ENCODE measurements around the gene PRRG1. TPM values are rescaled to one million over a fixed set of nuclear protein-coding genes. Genes with fewer than 3 reads are reported as not detected.
"Not testable (repeated sequence)": the region's sequence is repeated elsewhere in the genome, so short reads cannot be mapped to it uniquely, and the experiment has no call there.

Gene PRRG1
- total RNA-seq: 7.8 TPM

- no peaks in the 10 kb centered on the region for H3K27me3 ChIP-seq (ENCODE audit: control insufficient read depth in 3 of 3, insufficient read depth in 3 of 3, low read length in 3 of 3)
- H3K36me3 ChIP-seq (ENCODE audit: control insufficient read depth in 3 of 3, insufficient read depth in 3 of 3, low read length in 3 of 3): no peaks in the 10 kb centered on the region
- H3K4me3 ChIP-seq (ENCODE audit: low read length in 3 of 3): peak within 1 kb of the TSS; percentile 81 to 87 (median 86)
- no peaks in the 10 kb centered on the region for H3K9me3 ChIP-seq (ENCODE audit: control insufficient read depth in 3 of 3, low read length in 3 of 3)
- peaks cover 4 to 7% (median 4%) of the 10 kb centered on the region in 3 donors for H3K4me1 ChIP-seq (ENCODE audit: control insufficient read depth in 3 of 3, insufficient read depth in 3 of 3, low read length in 3 of 3)
- H3K9ac ChIP-seq (ENCODE audit: low read depth in 1 of 3, low read length in 3 of 3): peak within 1 kb of the TSS; percentile 75 to 91 (median 87)
- peak within 1 kb of the TSS; percentile 80 for H3K27ac ChIP-seq (ENCODE audit: low read depth, low read length)
Observed at GRCh38 chrX:37349221-37350033, at the start of gene PRRG1. PRRG1 (plus strand) TSS chrX:37349364; CDS start chrX:37406250, 56,886 bp downstream.

- Histone ChIP-seq H3K9ac (ENCODE audit: low read depth in 1 of 3, low read length in 3 of 3) (no peak overlapping the region), H3K36me3 (ENCODE audit: control insufficient read depth in 3 of 3, insufficient read depth in 3 of 3, low read length in 3 of 3) (no peaks in the 10 kb centered on the region), H3K9me3 (ENCODE audit: control insufficient read depth in 3 of 3, low read length in 3 of 3) (no peaks in the 10 kb centered on the region), H3K4me1 (ENCODE audit: control insufficient read depth in 3 of 3, insufficient read depth in 3 of 3, low read length in 3 of 3) (no peaks in the 10 kb centered on the region), H3K27me3 (ENCODE audit: control insufficient read depth in 3 of 3, insufficient read depth in 3 of 3, low read length in 3 of 3) (no peaks in the 10 kb centered on the region), H3K4me3 (ENCODE audit: low read length in 3 of 3) (no peak overlapping the region), H3K27ac (ENCODE audit: low read depth, low read length) (no peak overlapping the region)
Observed at GRCh38 chrX:37302569-37302968, 46.6 kb upstream of the PRRG1 start.

GRCh38 chrX:37305238-37305637, 43.9 kb upstream of the PRRG1 start:
- H3K27ac ChIP-seq (ENCODE audit: low read depth, low read length); H3K36me3 ChIP-seq (ENCODE audit: control insufficient read depth in 3 of 3, insufficient read depth in 3 of 3, low read length in 3 of 3); H3K4me1 ChIP-seq (ENCODE audit: control insufficient read depth in 3 of 3, insufficient read depth in 3 of 3, low read length in 3 of 3); H3K9ac ChIP-seq (ENCODE audit: low read depth in 1 of 3, low read length in 3 of 3); H3K9me3 ChIP-seq (ENCODE audit: control insufficient read depth in 3 of 3, low read length in 3 of 3); H3K27me3 ChIP-seq (ENCODE audit: control insufficient read depth in 3 of 3, insufficient read depth in 3 of 3, low read length in 3 of 3); H3K4me3 ChIP-seq (ENCODE audit: low read length in 3 of 3): not testable (repeated sequence)

GRCh38 chrX:37314531-37314930, 34.6 kb upstream of the PRRG1 start:
- no peak overlapping the region for H3K27ac ChIP-seq (ENCODE audit: low read depth, low read length)
- no peaks in the 10 kb centered on the region for H3K4me1 ChIP-seq (ENCODE audit: control insufficient read depth in 3 of 3, insufficient read depth in 3 of 3, low read length in 3 of 3)
- no peak overlapping the region for H3K4me3 ChIP-seq (ENCODE audit: low read length in 3 of 3)
- no peak overlapping the region for H3K9ac ChIP-seq (ENCODE audit: low read depth in 1 of 3, low read length in 3 of 3)
- H3K36me3 ChIP-seq (ENCODE audit: control insufficient read depth in 3 of 3, insufficient read depth in 3 of 3, low read length in 3 of 3): no peaks in the 10 kb centered on the region
- H3K27me3 ChIP-seq (ENCODE audit: control insufficient read depth in 3 of 3, insufficient read depth in 3 of 3, low read length in 3 of 3): no peaks in the 10 kb centered on the region
- H3K9me3 ChIP-seq (ENCODE audit: control insufficient read depth in 3 of 3, low read length in 3 of 3): no peaks in the 10 kb centered on the region

GRCh38 chrX:37315511-37316248, 33.5 kb upstream of the PRRG1 start:
- no peak overlapping the region for H3K27ac ChIP-seq (ENCODE audit: low read depth, low read length)
- H3K9ac ChIP-seq (ENCODE audit: low read depth in 1 of 3, low read length in 3 of 3): no peak overlapping the region
- no peaks in the 10 kb centered on the region for H3K27me3 ChIP-seq (ENCODE audit: control insufficient read depth in 3 of 3, insufficient read depth in 3 of 3, low read length in 3 of 3)
- no peaks in the 10 kb centered on the region for H3K4me1 ChIP-seq (ENCODE audit: control insufficient read depth in 3 of 3, insufficient read depth in 3 of 3, low read length in 3 of 3)
- H3K9me3 ChIP-seq (ENCODE audit: control insufficient read depth in 3 of 3, low read length in 3 of 3): no peaks in the 10 kb centered on the region
- no peaks in the 10 kb centered on the region for H3K36me3 ChIP-seq (ENCODE audit: control insufficient read depth in 3 of 3, insufficient read depth in 3 of 3, low read length in 3 of 3)
- no peak overlapping the region for H3K4me3 ChIP-seq (ENCODE audit: low read length in 3 of 3)

- no peak overlapping the region for H3K9ac ChIP-seq (ENCODE audit: low read depth in 1 of 3, low read length in 3 of 3)
- H3K4me3 ChIP-seq (ENCODE audit: low read length in 3 of 3): no peak overlapping the region
- H3K36me3 ChIP-seq (ENCODE audit: control insufficient read depth in 3 of 3, insufficient read depth in 3 of 3, low read length in 3 of 3): no peaks in the 10 kb centered on the region
- no peaks in the 10 kb centered on the region for H3K4me1 ChIP-seq (ENCODE audit: control insufficient read depth in 3 of 3, insufficient read depth in 3 of 3, low read length in 3 of 3)
- no peaks in the 10 kb centered on the region for H3K27me3 ChIP-seq (ENCODE audit: control insufficient read depth in 3 of 3, insufficient read depth in 3 of 3, low read length in 3 of 3)
- H3K9me3 ChIP-seq (ENCODE audit: control insufficient read depth in 3 of 3, low read length in 3 of 3): no peaks in the 10 kb centered on the region
- no peak overlapping the region for H3K27ac ChIP-seq (ENCODE audit: low read depth, low read length)
Observed at GRCh38 chrX:37320541-37321203, 28.5 kb upstream of the PRRG1 start.

- Histone ChIP-seq H3K9me3 (ENCODE audit: control insufficient read depth in 3 of 3, low read length in 3 of 3) (no peaks in the 10 kb centered on the region), H3K27me3 (ENCODE audit: control insufficient read depth in 3 of 3, insufficient read depth in 3 of 3, low read length in 3 of 3) (no peaks in the 10 kb centered on the region), H3K36me3 (ENCODE audit: control insufficient read depth in 3 of 3, insufficient read depth in 3 of 3, low read length in 3 of 3) (no peaks in the 10 kb centered on the region), H3K4me1 (ENCODE audit: control insufficient read depth in 3 of 3, insufficient read depth in 3 of 3, low read length in 3 of 3) (no peaks in the 10 kb centered on the region), H3K27ac (ENCODE audit: low read depth, low read length) (peak overlapping the region; percentile 65), H3K4me3 (ENCODE audit: low read length in 3 of 3) (no peak overlapping the region), H3K9ac (ENCODE audit: low read depth in 1 of 3, low read length in 3 of 3) (peak overlapping the region in 2 of 3 donors; percentile 26 to 41)
Observed at GRCh38 chrX:37330642-37331041, 18.5 kb upstream of the PRRG1 start.

GRCh38 chrX:37331546-37331945, 17.6 kb upstream of the PRRG1 start:
- Histone ChIP-seq H3K9ac (ENCODE audit: low read depth in 1 of 3, low read length in 3 of 3) (peak overlapping the region in 1 of 3 donors; percentile 43), H3K27me3 (ENCODE audit: control insufficient read depth in 3 of 3, insufficient read depth in 3 of 3, low read length in 3 of 3) (no peaks in the 10 kb centered on the region), H3K4me3 (ENCODE audit: low read length in 3 of 3) (no peak overlapping the region), H3K27ac (ENCODE audit: low read depth, low read length) (peak overlapping the region; percentile 65), H3K36me3 (ENCODE audit: control insufficient read depth in 3 of 3, insufficient read depth in 3 of 3, low read length in 3 of 3) (no peaks in the 10 kb centered on the region), H3K9me3 (ENCODE audit: control insufficient read depth in 3 of 3, low read length in 3 of 3) (no peaks in the 10 kb centered on the region), H3K4me1 (ENCODE audit: control insufficient read depth in 3 of 3, insufficient read depth in 3 of 3, low read length in 3 of 3) (no peaks in the 10 kb centered on the region)

GRCh38 chrX:37332055-37332454, 17.1 kb upstream of the PRRG1 start:
- H3K36me3 ChIP-seq (ENCODE audit: control insufficient read depth in 3 of 3, insufficient read depth in 3 of 3, low read length in 3 of 3): no peaks in the 10 kb centered on the region
- H3K9me3 ChIP-seq (ENCODE audit: control insufficient read depth in 3 of 3, low read length in 3 of 3): no peaks in the 10 kb centered on the region
- H3K27ac ChIP-seq (ENCODE audit: low read depth, low read length): no peak overlapping the region
- no peak overlapping the region for H3K9ac ChIP-seq (ENCODE audit: low read depth in 1 of 3, low read length in 3 of 3)
- no peaks in the 10 kb centered on the region for H3K4me1 ChIP-seq (ENCODE audit: control insufficient read depth in 3 of 3, insufficient read depth in 3 of 3, low read length in 3 of 3)
- H3K27me3 ChIP-seq (ENCODE audit: control insufficient read depth in 3 of 3, insufficient read depth in 3 of 3, low read length in 3 of 3): no peaks in the 10 kb centered on the region
- H3K4me3 ChIP-seq (ENCODE audit: low read length in 3 of 3): no peak overlapping the region

Measured in skeletal muscle tissue (tissue), 4 donors.